ENCODE measurements around the gene FAM13A. TPM values are rescaled to one million over a fixed set of nuclear protein-coding genes. Genes with fewer than 3 reads are reported as not detected.

FAM13A gene
- total and polyA plus RNA-seq, 8 donors, result 15.7 to 56.4 (median 38.1) TPM

- no peaks in the 10 kb centered on the region for H3K4me1 ChIP-seq
- intact Hi-C loops (cut with DNase I), result loop anchor here in 2 of 3 donors (10.0 kb wide), 1 partner anchor 315 kb away; no protein-coding TSS in a partner anchor
- DNase-seq, result no peak
- H3K27ac ChIP-seq, result no peak overlapping the region
- no peaks in the 10 kb centered on the region for H3K27me3 ChIP-seq
- FAIRE-seq, result no peak
- H3K9me3 ChIP-seq, result no peaks in the 10 kb centered on the region
- TF ChIP-seq, protein P1, sequence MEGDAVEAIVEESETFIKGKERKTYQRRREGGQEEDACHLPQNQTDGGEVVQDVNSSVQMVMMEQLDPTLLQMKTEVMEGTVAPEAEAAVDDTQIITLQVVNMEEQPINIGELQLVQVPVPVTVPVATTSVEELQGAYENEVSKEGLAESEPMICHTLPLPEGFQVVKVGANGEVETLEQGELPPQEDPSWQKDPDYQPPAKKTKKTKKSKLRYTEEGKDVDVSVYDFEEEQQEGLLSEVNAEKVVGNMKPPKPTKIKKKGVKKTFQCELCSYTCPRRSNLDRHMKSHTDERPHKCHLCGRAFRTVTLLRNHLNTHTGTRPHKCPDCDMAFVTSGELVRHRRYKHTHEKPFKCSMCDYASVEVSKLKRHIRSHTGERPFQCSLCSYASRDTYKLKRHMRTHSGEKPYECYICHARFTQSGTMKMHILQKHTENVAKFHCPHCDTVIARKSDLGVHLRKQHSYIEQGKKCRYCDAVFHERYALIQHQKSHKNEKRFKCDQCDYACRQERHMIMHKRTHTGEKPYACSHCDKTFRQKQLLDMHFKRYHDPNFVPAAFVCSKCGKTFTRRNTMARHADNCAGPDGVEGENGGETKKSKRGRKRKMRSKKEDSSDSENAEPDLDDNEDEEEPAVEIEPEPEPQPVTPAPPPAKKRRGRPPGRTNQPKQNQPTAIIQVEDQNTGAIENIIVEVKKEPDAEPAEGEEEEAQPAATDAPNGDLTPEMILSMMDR (IDR thresholded peaks at IDR 0.05), result no peak
- peaks cover 0 to 4% (median 0%) of the 10 kb centered on the region in 3 donors for H3K36me3 ChIP-seq
- no peak for ATAC-seq
- WGBS, 2 donors, result 93 to 100% methylated on average over 1 of the region's 1 CpG
- no peak overlapping the region for H3K4me3 ChIP-seq
These were observed 347.0 kb downstream of the FAM13A start for GRCh38 chr4:88709989-88710388.

DNA sequence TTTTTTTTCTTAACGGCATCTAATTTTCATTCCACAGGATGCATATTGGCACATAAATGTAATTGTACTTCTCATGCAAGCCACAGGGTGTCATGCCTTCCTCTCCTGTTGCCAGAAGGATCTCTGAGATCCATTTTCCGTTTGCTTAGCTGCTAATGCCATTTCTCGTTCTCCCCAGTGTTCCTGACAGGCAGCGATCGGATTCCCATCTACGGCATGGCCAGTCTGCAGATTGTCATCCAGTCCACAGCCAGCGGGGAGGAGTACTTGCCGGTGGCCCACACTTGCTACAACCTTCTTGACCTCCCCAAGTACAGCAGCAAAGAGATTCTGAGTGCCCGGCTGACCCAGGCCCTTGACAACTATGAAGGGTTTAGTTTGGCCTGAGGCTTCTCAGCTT is 350.4 kb downstream of the FAM13A start:
- intact Hi-C loops (cut with DNase I), result loop anchor here in 2 of 3 donors (10.0 kb wide), 1 partner anchor 318 kb away; no protein-coding TSS in a partner anchor
- Histone ChIP-seq H3K36me3 (peaks cover 0 to 4% (median 0%) of the 10 kb centered on the region in 3 donors), H3K27me3 (no peaks in the 10 kb centered on the region), H3K4me3 (no peak overlapping the region), H3K9me3 (no peaks in the 10 kb centered on the region), H3K4me1 (no peaks in the 10 kb centered on the region), H3K27ac (no peak overlapping the region)
- FAIRE-seq (no peak), ATAC-seq (peak; percentile 89 to 99 (median 98)), DNase-seq (peak in 3 of 6 donors; percentile 28 to 57 (median 30))
- TF ChIP-seq, protein P1 (IDR thresholded peaks at IDR 0.05), result peak; percentile 14 to 51 (median 45)
- WGBS, 2 donors, result 16 to 23% methylated on average over 9 of the region's 9 CpGs

DNA sequence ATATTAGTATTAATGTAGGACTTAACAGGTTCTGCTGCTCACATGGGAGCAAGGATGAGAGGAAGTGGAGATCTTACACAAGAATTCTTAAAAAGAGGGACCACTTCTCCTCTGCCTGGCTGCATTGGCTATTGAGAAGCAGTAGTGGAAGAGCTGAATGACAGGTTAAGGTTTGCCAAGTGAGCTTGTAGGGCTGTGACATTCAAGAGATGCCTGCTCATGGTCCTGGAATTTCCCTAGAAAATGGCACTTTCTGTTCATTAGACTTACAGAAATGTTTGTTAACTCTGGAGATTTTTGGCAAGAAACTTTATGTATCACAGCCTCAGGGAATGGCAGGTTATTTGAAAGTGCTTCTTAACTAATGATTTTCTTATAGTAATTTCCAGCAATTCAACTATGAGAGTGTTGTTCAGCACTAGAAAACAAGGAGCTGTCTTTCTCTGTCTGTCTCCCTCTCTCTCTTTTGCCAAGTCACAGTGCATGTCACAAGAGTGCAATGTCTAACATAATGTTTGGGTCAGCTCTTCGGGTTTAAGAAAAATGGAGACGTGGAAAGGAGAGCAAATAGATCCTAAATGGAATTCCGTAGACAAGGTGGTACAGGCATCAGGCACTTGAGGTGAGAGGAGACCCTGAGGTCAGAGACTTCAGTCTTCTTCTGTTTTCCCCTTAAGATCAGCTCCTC is 351.0 kb downstream of the FAM13A start:
- H3K27ac ChIP-seq, result no peak overlapping the region
- ATAC-seq, result peak in 1 of 4 donors; percentile 17
- FAIRE-seq, result no peak
- DNase-seq, result no peak
- no peak overlapping the region for H3K4me3 ChIP-seq
- 40 to 42% methylated on average over 3 of the region's 3 CpGs for WGBS, 2 donors
- H3K4me1 ChIP-seq, result no peaks in the 10 kb centered on the region
- no peaks in the 10 kb centered on the region for H3K27me3 ChIP-seq
- peaks cover 0 to 4% (median 0%) of the 10 kb centered on the region in 3 donors for H3K36me3 ChIP-seq
- intact Hi-C loops (cut with DNase I), result loop anchor here in 2 of 3 donors (10.0 kb wide), 1 partner anchor 319 kb away; no protein-coding TSS in a partner anchor
- TF ChIP-seq, protein P1 (IDR thresholded peaks at IDR 0.05), result no peak
- no peaks in the 10 kb centered on the region for H3K9me3 ChIP-seq

DNA sequence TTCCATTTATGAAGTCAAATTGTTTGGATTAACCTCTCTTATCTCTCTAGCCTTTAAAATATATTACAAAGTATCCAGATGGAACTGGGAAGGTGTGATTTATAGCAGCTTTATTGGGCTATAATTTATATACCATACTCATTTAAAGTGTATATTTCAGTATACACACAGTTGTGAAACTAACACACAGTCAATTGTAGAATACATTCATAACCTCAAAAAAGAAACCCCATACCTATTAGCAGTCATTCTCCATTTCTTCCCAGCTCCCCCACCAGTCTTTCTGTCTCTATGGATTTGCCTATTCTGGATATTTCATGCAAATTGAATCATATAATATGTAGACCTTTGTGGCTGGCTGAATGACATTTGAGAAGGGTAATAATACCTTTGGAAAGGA is 351.8 kb downstream of the FAM13A start:
- intact Hi-C loops (cut with DNase I), result loop anchor here in 2 of 3 donors (10.0 kb wide), 1 partner anchor 320 kb away; no protein-coding TSS in a partner anchor

More for the DNA sequence above, 351.8 kb downstream of the FAM13A start:
- Histone ChIP-seq H3K36me3 (no peaks in the 10 kb centered on the region), H3K4me3 (no peak overlapping the region), H3K9me3 (no peaks in the 10 kb centered on the region), H3K27ac (no peak overlapping the region), H3K4me1 (no peaks in the 10 kb centered on the region), H3K27me3 (no peaks in the 10 kb centered on the region)
- TF ChIP-seq, protein P1 (IDR thresholded peaks at IDR 0.05), result no peak
- FAIRE-seq, result no peak
- no peak for ATAC-seq
- no peak for DNase-seq
